ENCODE data around the gene ALPK3.

- TF ChIP-seq CTCF (IDR thresholded peaks at IDR 0.05) (no peak), ZFX (IDR thresholded peaks at IDR 0.05; ENCODE audit: borderline replicate concordance) (no peak)
These were observed 19.9 kb upstream of the ALPK3 start for GRCh38 chr15:84797212-84797611.

All from 22Rv1 (cell line).